Superior temporal gyrus (tissue), 1 donor: ENCODE measurements around the gene SLC13A4.
"Not testable (repeated sequence)": the region's sequence is repeated elsewhere in the genome, so short reads cannot be mapped to it uniquely, and the experiment has no call there.

Source experiments
- DNase-seq: peaks from one replicate; pipeline ENCODE4 v3.0.0-alpha.2; 2016; ENCODE audit errors: extremely low spot score

Gene SLC13A4, protein sequence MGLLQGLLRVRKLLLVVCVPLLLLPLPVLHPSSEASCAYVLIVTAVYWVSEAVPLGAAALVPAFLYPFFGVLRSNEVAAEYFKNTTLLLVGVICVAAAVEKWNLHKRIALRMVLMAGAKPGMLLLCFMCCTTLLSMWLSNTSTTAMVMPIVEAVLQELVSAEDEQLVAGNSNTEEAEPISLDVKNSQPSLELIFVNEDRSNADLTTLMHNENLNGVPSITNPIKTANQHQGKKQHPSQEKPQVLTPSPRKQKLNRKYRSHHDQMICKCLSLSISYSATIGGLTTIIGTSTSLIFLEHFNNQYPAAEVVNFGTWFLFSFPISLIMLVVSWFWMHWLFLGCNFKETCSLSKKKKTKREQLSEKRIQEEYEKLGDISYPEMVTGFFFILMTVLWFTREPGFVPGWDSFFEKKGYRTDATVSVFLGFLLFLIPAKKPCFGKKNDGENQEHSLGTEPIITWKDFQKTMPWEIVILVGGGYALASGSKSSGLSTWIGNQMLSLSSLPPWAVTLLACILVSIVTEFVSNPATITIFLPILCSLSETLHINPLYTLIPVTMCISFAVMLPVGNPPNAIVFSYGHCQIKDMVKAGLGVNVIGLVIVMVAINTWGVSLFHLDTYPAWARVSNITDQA

DNA sequence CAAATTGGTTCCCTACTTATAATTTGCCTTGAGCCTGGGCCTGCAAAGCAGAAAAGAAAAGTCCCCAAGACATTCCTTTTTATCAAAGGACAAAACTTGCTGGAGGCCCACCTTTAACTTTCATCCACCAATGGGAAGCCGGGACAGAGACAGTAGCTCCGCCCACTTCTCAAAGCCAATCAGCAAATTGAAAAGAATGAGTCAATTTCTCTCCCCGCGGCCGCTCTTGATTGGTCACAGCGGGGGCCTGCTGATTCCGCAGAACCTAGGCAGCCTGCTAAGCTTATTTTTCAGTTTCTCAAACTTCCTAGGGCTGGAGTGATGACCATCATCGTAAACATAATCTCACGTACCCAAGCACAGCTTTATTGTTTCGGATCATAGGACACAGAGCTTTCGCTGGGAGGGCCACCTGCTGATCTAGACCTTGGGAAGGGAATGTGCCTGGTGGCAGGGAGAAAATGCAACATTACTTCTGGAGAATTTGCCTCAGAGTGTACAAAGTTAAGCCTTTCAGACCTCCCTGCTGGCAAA lies at the start of gene SLC13A4:
Gene SLC13A4, minus strand, starts transcription at position 51 of the 534 bp plus-strand sequence. CDS start 690 bp downstream, outside the sequence.
- DNase-seq: no peak

DNA sequence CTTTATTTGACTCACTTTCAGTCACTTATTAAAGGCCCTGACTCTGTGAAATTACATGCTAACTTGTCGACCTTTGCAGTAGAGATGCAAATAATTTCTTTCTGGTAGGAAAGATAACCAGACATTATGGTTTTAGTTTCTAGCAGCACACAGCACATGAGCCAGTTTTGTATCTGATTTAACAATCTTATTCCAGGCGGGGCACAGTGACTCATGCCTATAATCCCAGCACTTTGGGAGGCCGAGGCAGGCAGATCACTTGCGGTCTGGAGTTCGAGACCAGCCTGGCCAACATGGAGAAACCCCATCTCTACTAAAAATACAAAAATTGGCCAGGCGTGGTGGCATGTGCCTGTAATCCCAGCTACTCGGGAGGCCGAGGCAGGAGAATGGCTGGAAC lies 47.9 kb upstream of the SLC13A4 start:
- DNase-seq: not testable (repeated sequence)

DNA sequence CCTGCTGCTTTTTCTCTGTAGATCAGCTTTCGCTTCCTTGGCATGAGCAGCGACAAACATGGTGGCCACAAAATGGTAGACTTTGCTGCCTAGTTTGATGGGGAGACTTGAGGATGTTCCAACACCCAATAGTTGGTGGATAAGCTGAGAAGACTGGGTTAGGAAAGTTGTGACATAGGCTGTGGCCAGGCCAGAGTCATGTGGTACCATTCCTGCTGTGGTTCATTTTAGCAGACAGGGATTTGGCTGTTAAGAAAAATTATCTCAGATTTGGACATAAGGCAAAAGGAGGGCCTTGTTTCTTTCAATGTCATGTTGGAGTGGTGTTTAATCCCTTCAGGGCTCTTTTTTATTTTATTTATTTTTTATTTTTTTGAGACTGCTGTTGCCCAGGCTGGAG lies 47.2 kb upstream of the SLC13A4 start:
- no peak for DNase-seq

DNA sequence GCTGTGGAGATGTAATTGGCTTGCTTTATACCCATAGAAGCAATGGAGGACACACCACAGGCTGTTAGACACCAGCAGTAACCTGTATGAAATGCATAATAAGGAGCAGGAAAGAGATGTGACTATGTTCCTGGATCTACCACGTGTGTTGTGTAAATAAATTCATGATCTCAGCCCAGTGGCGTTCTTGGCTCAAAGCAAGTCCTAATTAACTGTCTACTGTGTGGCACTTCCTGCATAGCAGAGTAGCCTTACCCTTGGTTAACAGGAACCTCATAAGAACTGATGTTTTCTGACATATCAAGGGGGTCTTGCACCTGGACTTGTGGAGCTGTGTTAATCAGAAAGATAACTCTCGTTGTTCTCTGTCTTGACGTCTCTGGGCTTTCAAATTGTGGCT lies 46.3 kb upstream of the SLC13A4 start:
- DNase-seq: no peak

DNA sequence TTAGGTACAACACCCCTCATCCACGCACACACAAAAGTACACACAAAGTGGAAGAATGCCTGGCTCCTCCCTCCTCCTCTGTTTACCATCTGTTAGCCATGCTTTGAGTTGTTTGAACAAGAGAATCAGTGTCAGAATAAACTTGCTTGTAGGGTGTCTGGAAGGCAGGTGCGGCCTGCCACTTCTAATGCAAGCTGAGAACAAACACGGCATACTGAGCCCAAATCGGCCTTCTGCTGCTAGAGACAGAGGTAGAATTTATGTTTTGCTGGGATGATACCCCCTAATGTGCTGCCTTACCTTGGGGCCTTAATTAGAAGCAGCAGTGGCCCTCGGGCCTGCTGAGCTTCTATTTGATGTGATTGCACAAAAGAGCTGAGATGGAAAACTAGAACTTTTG lies 45.5 kb upstream of the SLC13A4 start:
- DNase-seq: no peak

DNA sequence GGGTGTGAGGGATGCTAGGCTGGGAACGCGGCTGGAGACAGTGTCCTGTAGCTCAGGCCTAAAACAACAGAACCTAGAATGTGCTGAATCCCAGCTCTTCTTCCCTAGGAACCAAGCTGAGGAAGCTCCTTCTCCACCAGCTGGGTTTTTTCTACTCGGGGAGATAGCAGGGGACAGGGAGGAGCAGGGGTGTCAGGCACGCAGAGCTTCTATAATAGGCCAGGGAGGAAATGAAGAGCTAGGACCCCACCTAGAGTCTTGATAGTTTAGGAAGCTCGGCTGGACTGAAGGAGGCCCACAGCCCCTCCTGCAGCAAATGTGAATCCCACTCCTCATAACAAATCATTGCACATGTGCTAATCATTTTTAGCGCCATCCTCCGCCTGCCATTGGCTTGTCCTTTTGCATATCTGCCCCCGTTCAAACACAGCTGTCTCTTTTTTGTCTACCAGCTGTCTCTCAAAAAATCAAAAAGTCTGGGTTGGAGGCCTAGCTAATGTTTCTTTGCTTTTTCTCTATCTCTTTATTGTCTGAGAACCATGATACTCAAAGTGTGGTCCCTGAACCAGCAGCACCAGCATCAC lies 44.7 kb upstream of the SLC13A4 start:
- DNase-seq: no peak

DNA sequence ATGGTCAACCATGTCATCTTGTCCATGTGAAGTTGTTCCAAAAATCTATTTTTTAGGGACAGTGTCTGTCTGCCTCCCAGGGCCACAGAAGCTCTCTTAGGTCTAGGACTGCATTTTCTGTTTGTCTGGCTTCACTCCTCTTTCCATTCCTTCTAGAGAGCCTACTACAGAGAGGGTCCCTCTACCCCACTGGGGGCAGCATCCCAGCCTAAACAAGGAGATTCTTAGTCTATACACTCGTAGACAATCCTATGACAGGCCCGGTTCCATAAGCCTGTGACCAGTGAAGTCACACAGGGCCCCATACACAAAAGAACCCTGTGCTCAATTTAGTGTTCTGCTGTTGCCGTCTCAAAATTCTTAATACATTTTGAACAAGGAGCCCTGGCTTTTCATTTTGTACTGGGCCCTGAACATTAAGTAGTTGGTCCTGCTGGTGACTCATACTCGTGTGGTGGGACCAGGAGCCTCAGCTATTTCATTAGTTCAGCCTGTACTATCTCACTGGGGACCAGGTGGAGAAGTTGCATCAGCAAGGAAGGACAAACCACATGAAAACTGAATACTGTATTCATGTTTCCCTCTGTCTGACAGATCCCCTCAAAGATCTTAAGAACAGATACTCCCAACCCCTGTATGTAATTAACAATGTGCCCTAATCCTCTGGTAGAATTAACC lies 44.1 kb upstream of the SLC13A4 start:
- DNase-seq: no peak

DNA sequence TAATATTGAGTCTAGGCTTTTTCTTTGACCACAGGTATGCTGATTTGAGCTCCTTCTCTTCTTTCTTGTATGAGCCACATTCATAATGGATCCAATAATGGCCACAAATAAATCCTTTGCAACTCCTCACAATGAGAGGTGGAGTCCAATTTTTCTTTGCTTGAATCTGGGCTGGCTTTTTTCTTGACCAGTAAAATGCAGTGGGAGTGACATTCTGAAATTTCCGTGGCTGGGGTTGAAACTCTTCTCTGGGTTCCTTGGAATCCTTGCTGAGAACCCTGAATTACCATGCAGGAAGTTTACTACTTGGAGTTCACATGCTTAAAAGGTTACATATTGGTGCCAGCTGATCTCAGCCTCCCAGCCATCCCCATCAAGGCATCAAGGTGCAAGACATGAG lies 43.1 kb upstream of the SLC13A4 start:
- no peak for DNase-seq

DNA sequence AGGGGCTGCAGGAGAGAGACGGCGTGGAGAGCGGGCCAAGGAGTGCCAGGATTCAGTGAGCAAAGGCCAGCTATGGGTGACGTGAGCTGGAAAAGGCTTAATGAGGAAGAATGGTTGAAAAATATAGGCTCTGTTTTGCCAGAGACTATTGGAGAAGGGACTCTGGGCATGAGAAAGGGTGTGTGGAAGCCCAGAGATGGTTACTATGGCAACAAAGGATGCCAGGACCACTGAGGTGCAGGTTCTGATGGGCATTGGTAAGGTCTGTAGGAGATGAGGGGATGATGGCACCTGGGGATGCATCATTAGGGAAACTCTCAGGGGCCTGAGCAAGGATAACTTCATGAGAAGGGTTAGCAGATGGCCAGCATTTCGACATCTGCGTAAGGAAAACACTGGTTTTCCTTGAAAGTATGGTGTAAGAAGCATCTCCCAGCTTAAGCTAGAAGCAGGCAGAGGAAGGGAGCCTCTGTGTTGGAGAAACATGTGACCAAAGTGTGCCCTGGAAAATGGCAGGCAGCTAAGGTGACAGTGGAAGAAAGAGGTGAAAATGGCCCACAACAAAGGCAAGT lies 42.2 kb upstream of the SLC13A4 start:
- no peak for DNase-seq

DNA sequence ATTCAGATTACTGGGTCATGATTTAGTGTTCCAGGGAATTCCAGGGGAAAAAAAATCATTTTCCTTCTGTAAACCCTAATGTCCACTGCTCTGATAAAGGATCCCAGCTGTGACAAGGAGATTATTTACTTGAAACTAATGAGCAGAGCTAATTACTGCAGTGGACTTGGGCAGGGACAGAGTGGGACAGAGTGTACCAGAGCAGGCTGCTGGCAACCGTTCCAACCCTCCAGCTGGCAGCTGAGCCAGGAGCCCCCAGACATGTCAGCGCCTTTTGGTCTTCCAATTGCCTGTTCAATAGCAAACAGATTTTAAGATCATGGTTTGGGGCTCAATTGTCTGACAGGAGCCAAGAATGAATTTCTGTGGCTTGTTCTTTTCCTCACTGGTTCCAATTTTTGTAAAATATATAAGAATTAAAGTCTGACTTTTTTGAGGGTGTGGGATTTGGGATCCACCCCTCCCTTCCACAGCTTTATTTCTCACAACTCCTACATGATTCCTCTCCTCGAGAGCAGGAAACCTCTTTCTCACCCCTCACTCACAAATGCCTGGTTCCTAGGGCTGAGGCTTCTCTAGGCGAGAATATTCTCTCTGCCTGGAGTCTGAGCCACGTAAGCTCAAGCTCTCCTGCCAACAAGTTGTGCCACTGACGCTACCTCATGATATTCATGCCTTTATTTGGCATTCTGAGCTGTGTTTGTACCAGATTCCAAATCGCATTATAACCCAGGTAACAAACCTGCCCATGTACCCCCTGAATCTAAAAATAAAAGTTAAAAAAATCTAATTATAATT lies 41.2 kb upstream of the SLC13A4 start:
- no peak for DNase-seq

DNA sequence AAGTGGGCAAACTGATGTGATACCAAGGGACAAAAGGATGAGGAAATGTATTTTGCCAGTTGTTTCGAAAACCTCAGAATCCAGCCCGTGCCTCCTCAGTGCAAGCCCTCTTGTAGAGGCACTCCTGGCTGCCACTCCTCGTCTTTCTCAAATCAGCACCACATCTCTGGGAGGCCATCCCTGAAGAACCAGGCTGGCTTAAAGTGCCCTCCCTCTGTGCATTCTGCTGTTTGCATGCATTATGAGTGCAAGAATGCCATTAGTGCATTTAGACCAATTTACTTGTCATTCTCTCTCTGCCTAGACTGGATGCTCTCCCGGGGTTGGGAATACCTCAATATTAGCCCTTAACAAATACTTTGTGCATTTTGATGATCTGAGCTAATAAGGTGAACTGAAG lies 40.5 kb upstream of the SLC13A4 start:
- DNase-seq: no peak

DNA sequence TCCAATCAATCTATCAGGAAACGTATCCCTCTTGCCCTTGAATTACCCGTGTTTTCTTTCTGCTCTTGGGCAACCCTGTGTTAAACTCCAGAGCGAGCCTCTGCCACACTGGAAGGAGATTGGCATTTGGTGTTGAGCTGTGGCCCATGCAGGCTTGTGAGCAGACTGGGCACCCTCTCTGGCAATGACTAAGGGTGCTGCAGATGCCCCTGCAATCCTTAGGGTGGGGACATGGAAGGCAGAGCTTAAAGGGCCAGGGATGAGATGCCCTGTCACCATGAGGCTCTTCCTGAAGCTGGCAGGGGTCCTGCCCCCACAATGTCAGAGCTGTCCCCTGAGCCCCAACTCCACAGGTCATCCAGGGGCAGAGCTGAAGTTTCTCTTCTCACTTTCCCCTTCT lies 40.1 kb upstream of the SLC13A4 start:
- no peak for DNase-seq

DNA sequence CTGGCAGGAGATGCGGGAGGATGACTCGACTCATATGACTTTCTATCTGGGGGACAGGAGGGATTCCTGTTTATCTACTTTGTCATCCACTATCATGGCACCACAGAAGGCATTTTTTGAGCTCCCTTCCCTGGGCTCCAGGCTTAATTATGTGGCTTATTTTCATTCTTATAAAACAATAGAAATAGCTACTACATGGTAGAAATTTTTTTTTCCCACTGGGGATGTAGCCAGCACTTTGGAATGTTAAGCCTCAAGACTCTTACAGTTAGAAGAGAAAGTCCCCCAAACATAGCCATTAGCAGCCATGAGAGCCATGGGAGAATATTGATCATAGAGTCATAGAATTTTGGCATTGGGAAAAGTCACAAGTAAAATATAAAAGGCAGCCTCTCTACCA lies 35.3 kb upstream of the SLC13A4 start:
- no peak for DNase-seq

DNA sequence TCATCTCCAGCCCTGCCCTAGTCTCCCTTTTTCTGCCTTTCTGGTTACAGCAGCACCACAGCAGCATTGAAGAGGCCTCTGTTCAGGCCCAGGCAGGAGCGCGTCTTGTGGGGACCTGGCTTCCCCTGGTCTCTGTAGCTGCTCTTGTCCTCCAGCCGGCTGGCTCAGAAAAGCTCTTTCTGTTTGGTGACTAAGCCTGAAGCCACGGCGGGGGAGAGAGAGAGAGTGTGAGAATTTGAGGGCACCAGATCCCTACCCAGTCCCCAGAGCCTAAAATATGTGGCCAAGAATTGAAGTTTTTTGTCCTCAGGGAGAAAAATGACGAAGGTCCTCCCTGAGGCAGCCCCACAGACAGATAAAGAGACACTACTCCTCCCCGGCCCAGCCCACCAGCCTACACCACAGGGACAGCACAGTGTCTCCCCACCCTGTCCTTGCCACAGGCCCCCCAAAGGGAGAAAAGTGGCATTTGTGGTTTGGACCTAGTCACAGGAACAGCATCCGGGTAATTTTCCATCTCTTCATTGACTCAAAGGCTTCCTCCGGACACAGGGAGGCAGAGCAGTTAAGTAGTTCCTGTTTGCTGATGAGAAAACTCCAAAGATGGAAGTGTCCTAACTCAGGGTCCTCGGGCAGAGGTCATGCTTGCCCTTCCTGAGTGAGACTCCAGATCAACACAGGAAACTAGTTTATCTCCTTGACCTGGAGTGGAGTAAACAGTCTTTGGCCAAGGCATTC lies 33.9 kb upstream of the SLC13A4 start:
- DNase-seq: no peak

DNA sequence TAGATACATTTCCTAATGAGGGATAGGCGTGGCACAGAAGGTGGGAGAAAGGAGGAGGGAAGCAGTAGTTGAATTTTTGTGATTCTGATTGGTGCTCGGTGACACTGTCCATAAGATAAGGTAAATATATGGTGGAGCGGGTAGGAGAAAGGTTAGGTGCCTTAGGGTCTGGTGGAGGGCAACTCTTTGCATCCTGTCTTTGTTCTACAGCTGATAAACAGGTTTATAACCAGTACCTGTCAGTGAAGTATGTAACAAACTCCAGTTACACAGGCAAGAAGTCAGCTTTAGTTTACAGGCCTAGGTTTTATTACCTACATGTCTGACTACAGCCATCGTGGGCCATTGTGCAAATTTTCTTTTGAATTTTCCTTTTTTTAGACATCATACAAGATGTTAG lies 31.5 kb upstream of the SLC13A4 start:
- no peak for DNase-seq

DNA sequence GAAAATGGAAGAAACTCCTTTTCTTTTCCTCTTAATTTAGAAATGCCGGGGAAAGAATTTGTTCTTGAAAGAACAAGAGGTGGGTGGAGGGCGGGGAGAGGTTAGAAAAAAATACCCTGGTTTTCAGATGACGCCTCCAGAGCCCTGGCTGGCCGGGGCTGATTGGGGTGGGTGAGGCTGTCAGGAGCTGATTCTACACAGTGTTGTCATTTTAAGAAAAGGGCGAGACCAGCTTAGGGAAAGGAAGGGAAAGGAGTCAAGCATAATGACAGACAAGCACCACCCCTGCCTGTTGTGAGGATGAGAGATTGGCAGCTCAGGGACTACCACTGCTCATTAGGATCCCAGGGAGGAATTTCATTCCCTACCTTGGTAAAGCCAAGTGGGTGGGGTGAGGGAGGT lies 30.5 kb upstream of the SLC13A4 start:
- no peak for DNase-seq

DNA sequence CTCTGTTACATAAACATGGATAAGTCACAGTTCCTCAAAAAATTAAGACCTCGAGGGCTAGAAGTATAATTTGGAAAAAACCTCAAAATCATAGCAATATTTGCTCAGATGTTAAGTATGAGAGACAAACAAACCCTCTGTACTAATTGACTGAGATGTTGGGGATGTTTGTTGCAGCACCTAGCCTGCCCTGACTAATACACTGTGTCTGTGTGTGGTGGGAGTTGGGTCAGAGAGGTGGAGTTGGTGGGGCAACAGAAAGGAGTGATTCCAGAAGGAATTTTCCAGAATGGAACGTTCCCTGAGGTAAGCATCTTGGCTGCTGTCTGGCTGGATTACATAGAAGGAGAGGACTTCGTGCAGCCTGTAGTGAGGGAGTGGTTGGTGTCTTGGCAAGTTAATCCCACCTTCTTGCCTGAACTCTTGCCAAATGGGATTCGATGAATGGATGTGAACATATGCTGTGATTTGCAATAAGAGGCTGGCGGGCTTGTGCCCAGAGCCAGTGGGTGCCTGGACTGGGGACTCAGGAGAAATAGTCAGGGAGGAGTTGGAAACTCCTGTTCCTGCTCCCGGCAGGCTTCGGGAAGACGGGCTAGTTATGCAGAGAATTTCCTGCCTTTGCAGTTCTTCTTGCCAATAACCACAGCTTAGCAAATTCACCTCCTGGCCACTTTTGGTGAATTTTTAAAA lies 29.9 kb upstream of the SLC13A4 start:
- peak; percentile 19 for DNase-seq

DNA sequence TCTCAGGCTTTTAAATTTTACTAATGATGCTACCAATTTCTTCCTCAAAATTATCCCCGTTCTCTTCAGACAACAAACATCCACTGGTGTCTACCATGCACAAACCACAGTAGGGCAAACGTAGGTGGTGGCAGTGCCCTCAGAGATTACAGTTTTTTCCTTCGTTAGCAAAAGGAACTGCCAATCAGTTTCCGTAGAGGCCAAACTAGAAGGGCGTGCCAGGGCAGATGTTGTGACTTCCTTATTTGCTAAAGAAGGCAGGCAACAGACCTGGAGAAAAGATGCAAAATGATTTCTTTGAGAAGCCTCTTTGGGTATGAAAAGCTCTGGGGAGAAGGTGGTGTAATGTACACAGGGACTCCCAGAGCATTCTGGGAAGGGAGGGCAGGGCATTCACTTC lies 28.2 kb upstream of the SLC13A4 start:
- no peak for DNase-seq

DNA sequence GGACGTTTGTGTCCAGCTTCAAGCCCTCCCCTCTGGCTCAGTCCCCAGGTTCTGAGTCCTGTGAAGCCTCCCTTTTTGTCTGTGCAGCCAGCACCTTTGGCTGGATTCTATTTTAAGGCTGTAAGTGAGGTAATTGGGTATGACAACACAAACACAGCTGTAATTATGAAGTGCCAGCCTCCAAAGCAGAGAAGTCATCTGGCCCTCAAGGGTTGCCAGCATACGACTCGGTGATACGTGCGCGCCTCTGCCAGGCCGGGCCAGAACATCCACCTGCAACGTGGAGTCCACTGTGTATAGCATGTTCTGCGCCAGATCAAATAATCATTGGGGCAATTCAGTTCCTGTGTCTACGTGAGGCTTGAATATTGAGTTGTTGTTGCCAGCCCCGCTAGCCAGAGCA lies 27.4 kb upstream of the SLC13A4 start:
- DNase-seq: no peak
